Measurements from ENCODE around the gene ABHD17A.
A peak's percentile ranks its signal among the peaks of the same experiment; 100 is the strongest.

ABHD17A gene

GRCh38 chr19:1924320-1924961 is 39.1 kb upstream of the ABHD17A start:
- no peak for TF ChIP-seq CTCF (IDR thresholded peaks at IDR 0.05; ENCODE audit: extremely low read depth, insufficient read depth, missing control alignments)
- in situ Hi-C loops (cut with MboI; ENCODE audit: low pct_unique_long_range_greater_than_20kb, low sequenced_read_pairs, unreplicated experiment): no loop called here
- no peak for DNase-seq (ENCODE audit: low spot score)

- in situ Hi-C loops (cut with MboI; ENCODE audit: low pct_unique_long_range_greater_than_20kb, low sequenced_read_pairs, unreplicated experiment): no loop called here
- peak; percentile 73 for DNase-seq (ENCODE audit: low spot score)
- TF ChIP-seq CTCF (IDR thresholded peaks at IDR 0.05; ENCODE audit: extremely low read depth, insufficient read depth, missing control alignments): no peak
Observed at GRCh38 chr19:1923319-1923718, 38.0 kb upstream of the ABHD17A start.

- in situ Hi-C loops (cut with MboI; ENCODE audit: low pct_unique_long_range_greater_than_20kb, low sequenced_read_pairs, unreplicated experiment): no loop called here
- no peak for DNase-seq (ENCODE audit: low spot score)
- no peak for TF ChIP-seq CTCF (IDR thresholded peaks at IDR 0.05; ENCODE audit: extremely low read depth, insufficient read depth, missing control alignments)
Observed at GRCh38 chr19:1922803-1923202, 37.5 kb upstream of the ABHD17A start.

GRCh38 chr19:1921825-1922224 is 36.5 kb upstream of the ABHD17A start:
- in situ Hi-C loops (cut with MboI; ENCODE audit: low pct_unique_long_range_greater_than_20kb, low sequenced_read_pairs, unreplicated experiment): no loop called here
- DNase-seq (ENCODE audit: low spot score): no peak
- no peak for TF ChIP-seq CTCF (IDR thresholded peaks at IDR 0.05; ENCODE audit: extremely low read depth, insufficient read depth, missing control alignments)

GRCh38 chr19:1921326-1921725 is 36.0 kb upstream of the ABHD17A start:
- DNase-seq (ENCODE audit: low spot score): no peak
- in situ Hi-C loops (cut with MboI; ENCODE audit: low pct_unique_long_range_greater_than_20kb, low sequenced_read_pairs, unreplicated experiment): no loop called here
- no peak for TF ChIP-seq CTCF (IDR thresholded peaks at IDR 0.05; ENCODE audit: extremely low read depth, insufficient read depth, missing control alignments)

GRCh38 chr19:1920644-1921043 is 35.3 kb upstream of the ABHD17A start:
- DNase-seq (ENCODE audit: low spot score): no peak
- no peak for TF ChIP-seq CTCF (IDR thresholded peaks at IDR 0.05; ENCODE audit: extremely low read depth, insufficient read depth, missing control alignments)
- in situ Hi-C loops (cut with MboI; ENCODE audit: low pct_unique_long_range_greater_than_20kb, low sequenced_read_pairs, unreplicated experiment): no loop called here

Measured in GM13977 (cell line).